Psoas muscle (tissue), 8 donors: ENCODE results near the gene WDR46. TPM values are rescaled to one million over a fixed set of nuclear protein-coding genes. Genes with fewer than 3 reads are reported as not detected.

Experiments
- ATAC-seq, 4 donors: fragments of 200-7000 bp; cut with Tn5 transposase; one replicate each; pipeline ENCODE4 v1.9.1; 2020; ENCODE audit warnings: moderate library complexity in 3 of 4, mild to moderate bottlenecking in 2 of 4
- DNase-seq, 2 donors: peaks; one replicate each; pipeline ENCODE4 v3.0.0-alpha.2; 2020
- H3K27ac ChIP-seq: fragments of 200-600 bp; one replicate; pipeline ENCODE4 v1.8.0; 2022
- H3K27me3 ChIP-seq, 3 donors: fragments of 200-600 bp in 1 of 3; one replicate each; pipeline versions ENCODE4 v1.6.1 to v1.8.0; 2013 to 2022; ENCODE audit warnings: low read length in 2 of 3, mild to moderate bottlenecking in 2 of 3, moderate library complexity in 1 of 3; ENCODE audit not compliant: insufficient read depth in 3 of 3
- H3K36me3 ChIP-seq, 2 donors: fragments of 200-600 bp in 1 of 2; one replicate each; pipeline versions ENCODE4 v1.6.1 to v1.8.0; 2013 to 2022; ENCODE audit warnings: low read depth in 1 of 2, mild to moderate bottlenecking in 1 of 2, moderate library complexity in 1 of 2; ENCODE audit not compliant: insufficient read depth in 1 of 2
- H3K4me1 ChIP-seq: fragments of 200-600 bp; one replicate; pipeline ENCODE4 v1.8.0; 2022
- H3K4me3 ChIP-seq: fragments of 200-600 bp; one replicate; pipeline ENCODE4 v1.8.0; 2022; ENCODE audit warnings: mild to moderate bottlenecking
- H3K9me3 ChIP-seq: fragments of 200-600 bp; one replicate; pipeline ENCODE4 v1.8.0; 2022
- CTCF ChIP-seq: fragments of 200-600 bp; IDR thresholded peaks from one replicate; pipeline ENCODE4 v1.8.0; 2022; ENCODE audit warnings: antibody characterized with exemption
- WGBS, 3 donors: extraction: QIAGEN DNeasy Blood & Tissue Kit; methylation state at CpG; one replicate each; pipeline versions ENCODE4 v1.1.6 to v1.1.7; 2013; 5-methylcytosine and 5-hydroxymethylcytosine counted together
- intact Hi-C, 2 donors: fragments of 100-400 bp; cut with DNase I; formaldehyde crosslinking; loops; one replicate each; pipeline versions ENCODE4 v1.11.0 to v1.14.2; 2022
- polyA plus RNA-seq, 3 donors: library from polyadenylated mRNA; stranded (reverse); fragments of 200-250 nt; gene quantifications; one replicate each; pipeline ENCODE4 v1.2.3, GENCODE V29; 2013
- total RNA-seq, 4 donors: library from RNA; stranded (reverse); fragmentation: NEBNext Ultra II Directional in 2 of 4; extraction: Animal tissue kit (Norgen Biotek cat#: 25700) in 2 of 4; gene quantifications; one replicate each; pipeline versions ENCODE4 v1.2.1 to v1.2.4, GENCODE V29; 2021 to 2023
- donor health status: healthy with polysubstance abuse.
- donor health status: DM: no; HTN: no; CAD: no; lungs with moderate emphysema.
- donor health status: Bipolar disorder and iron deficiency.
- donor health status: healthy.
- donor health status: DM: yes; HTN: yes; CAD: no.
- donor health status: DM: no; HTN: no; CAD: no.
- donor health status: DM: no; HTN: no; CAD: no.
- donor health status: DM: yes; HTN: yes; CAD: no.

The WDR46 gene
- total and polyA plus RNA-seq, 7 donors, result 22.4 to 65.0 (median 34.7) TPM

- TF ChIP-seq CTCF, result peak; percentile 69
- peaks cover 26% of the 10 kb centered on the region for H3K4me1 ChIP-seq
- H3K4me3 ChIP-seq, result peak overlapping the region; percentile 82
- ATAC-seq (peak; percentile 80 to 89 (median 86)), DNase-seq (peak; percentile 93 to 96)
- peak overlapping the region; percentile 97 for H3K27ac ChIP-seq
- H3K27me3 ChIP-seq, result no peaks in the 10 kb centered on the region
- intact Hi-C loops, result no loop called here
- WGBS, 3 donors, result 0 to 1% (median 0%) methylated on average over 54 of the region's 54 CpGs
- H3K36me3 ChIP-seq, result peaks cover 5 to 54% of the 10 kb centered on the region in 2 donors
- no peaks in the 10 kb centered on the region for H3K9me3 ChIP-seq
These were observed 10.4 kb upstream of the WDR46 start for GRCh38 chr6:33299237-33299944.

- peak; percentile 88 to 94 for DNase-seq
- intact Hi-C loops, result no loop called here
- H3K27ac ChIP-seq, result peak within 1 kb of the TSS; percentile 97
- no peaks in the 10 kb centered on the region for H3K27me3 ChIP-seq
- peaks cover 4 to 54% of the 10 kb centered on the region in 2 donors for H3K36me3 ChIP-seq
- H3K4me1 ChIP-seq, result peaks cover 26% of the 10 kb centered on the region
- no peak for TF ChIP-seq CTCF
- H3K4me3 ChIP-seq, result peak within 1 kb of the TSS; percentile 82
- ATAC-seq, result peak; percentile 71 to 85 (median 76)
- WGBS, 3 donors, result 0 to 1% (median 1%) methylated on average over 19 to 34 of the region's 34 CpGs
- H3K9me3 ChIP-seq, result no peaks in the 10 kb centered on the region
These were observed 9.8 kb upstream of the WDR46 start, which contains the start of gene RGL2 for GRCh38 chr6:33298773-33299236. Gene RGL2 (minus strand): TSS chr6:33298942. CDS start chr6:33298610, 332 bp downstream.

GRCh38 chr6:33297956-33298772 is 9.1 kb upstream of the WDR46 start:
- TF ChIP-seq CTCF, result no peak
- DNase-seq (peak; percentile 66 to 78), ATAC-seq (peak; percentile 23 to 44 (median 40))
- no peaks in the 10 kb centered on the region for H3K27me3 ChIP-seq
- peaks cover 4 to 54% of the 10 kb centered on the region in 2 donors for H3K36me3 ChIP-seq
- 1 to 2% (median 1%) methylated on average over 27 to 42 of the region's 42 CpGs for WGBS, 3 donors
- no peaks in the 10 kb centered on the region for H3K9me3 ChIP-seq
- intact Hi-C loops, result no loop called here
- H3K27ac ChIP-seq, result peak overlapping the region; percentile 97
- H3K4me1 ChIP-seq, result peaks cover 26% of the 10 kb centered on the region
- H3K4me3 ChIP-seq, result peak overlapping the region; percentile 82

GRCh38 chr6:33297406-33297955 is 8.4 kb upstream of the WDR46 start:
- DNase-seq (peak; percentile 42 to 69), ATAC-seq (no peak)
- H3K36me3 ChIP-seq, result peaks cover 4 to 55% of the 10 kb centered on the region in 2 donors
- no peaks in the 10 kb centered on the region for H3K9me3 ChIP-seq
- H3K27ac ChIP-seq, result peak overlapping the region; percentile 97
- intact Hi-C loops, result no loop called here
- no peaks in the 10 kb centered on the region for H3K27me3 ChIP-seq
- H3K4me3 ChIP-seq, result peak overlapping the region; percentile 82
- WGBS, 3 donors, result 23 to 26% (median 25%) methylated on average over 14 to 16 of the region's 16 CpGs
- no peak for TF ChIP-seq CTCF
- H3K4me1 ChIP-seq, result peaks cover 26% of the 10 kb centered on the region
